Thyroid gland (tissue), 4 donors: Measurements from ENCODE around the gene CRYL1.

Experiments
- CTCF ChIP-seq, 6 experiments: fragments of 200-600 bp in 3 of 6; fragments of 450-650 bp in 3 of 6; sonication (generic) in 3 of 6; IDR thresholded peaks; one replicate each; pipeline ENCODE4 v1.5.1; 2016 to 2019; ENCODE audit warnings: antibody characterized with exemption in 6 of 6, mild to moderate bottlenecking in 2 of 6, inconsistent platforms in 1 of 6, moderate library complexity in 1 of 6
- POLR2A ChIP-seq, 2 donors: fragments of 450-650 bp; IDR thresholded peaks; one replicate each; pipeline ENCODE4 v1.6.1; 2017; ENCODE audit warnings: antibody characterized with exemption in 2 of 2, mild to moderate bottlenecking in 2 of 2, moderate library complexity in 1 of 2

GRCh38 chr13:20395061-20395916, 130.4 kb downstream of the CRYL1 start:
- TF ChIP-seq CTCF (IDR thresholded peaks at IDR 0.05) (no peak), POLR2A (IDR thresholded peaks at IDR 0.05) (no peak)
